Measurements from ENCODE around the gene GAB4.

DNA sequence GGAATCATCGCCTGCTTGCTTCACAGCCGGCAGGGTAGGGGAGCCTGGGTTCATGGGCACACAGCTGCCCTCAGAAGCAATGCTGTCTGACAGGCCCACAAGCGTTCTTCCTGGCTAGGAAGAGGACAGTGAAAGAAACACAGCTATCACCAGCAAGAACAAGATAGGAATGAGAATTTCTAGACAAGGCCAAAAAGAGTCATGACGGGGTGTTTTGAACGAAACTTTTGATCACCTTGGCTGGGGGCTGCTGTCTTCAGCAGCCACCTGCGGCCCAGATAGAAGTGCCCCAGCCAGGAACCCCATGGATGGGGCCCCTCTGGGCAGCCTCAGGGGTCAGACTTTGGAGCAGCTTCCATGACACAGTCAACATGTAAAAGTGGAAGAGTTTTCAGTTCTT lies 41.8 kb downstream of the GAB4 start:
- TF ChIP-seq PBX3 (CRISPR knock-in tag; IDR thresholded peaks at IDR 0.05; ENCODE audit: borderline replicate concordance): no peak
- TF ChIP-seq, protein P1, sequence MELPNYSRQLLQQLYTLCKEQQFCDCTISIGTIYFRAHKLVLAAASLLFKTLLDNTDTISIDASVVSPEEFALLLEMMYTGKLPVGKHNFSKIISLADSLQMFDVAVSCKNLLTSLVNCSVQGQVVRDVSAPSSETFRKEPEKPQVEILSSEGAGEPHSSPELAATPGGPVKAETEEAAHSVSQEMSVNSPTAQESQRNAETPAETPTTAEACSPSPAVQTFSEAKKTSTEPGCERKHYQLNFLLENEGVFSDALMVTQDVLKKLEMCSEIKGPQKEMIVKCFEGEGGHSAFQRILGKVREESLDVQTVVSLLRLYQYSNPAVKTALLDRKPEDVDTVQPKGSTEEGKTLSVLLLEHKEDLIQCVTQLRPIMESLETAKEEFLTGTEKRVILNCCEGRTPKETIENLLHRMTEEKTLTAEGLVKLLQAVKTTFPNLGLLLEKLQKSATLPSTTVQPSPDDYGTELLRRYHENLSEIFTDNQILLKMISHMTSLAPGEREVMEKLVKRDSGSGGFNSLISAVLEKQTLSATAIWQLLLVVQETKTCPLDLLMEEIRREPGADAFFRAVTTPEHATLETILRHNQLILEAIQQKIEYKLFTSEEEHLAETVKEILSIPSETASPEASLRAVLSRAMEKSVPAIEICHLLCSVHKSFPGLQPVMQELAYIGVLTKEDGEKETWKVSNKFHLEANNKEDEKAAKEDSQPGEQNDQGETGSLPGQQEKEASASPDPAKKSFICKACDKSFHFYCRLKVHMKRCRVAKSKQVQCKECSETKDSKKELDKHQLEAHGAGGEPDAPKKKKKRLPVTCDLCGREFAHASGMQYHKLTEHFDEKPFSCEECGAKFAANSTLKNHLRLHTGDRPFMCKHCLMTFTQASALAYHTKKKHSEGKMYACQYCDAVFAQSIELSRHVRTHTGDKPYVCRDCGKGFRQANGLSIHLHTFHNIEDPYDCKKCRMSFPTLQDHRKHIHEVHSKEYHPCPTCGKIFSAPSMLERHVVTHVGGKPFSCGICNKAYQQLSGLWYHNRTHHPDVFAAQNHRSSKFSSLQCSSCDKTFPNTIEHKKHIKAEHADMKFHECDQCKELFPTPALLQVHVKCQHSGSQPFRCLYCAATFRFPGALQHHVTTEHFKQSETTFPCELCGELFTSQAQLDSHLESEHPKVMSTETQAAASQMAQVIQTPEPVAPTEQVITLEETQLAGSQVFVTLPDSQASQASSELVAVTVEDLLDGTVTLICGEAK (IDR thresholded peaks at IDR 0.05): no peak
- TF ChIP-seq, protein P1 (CRISPR knock-in tag; IDR thresholded peaks at IDR 0.05): no peak
- no peak for TF ChIP-seq ZFP37 (CRISPR knock-in tag; IDR thresholded peaks at IDR 0.05; ENCODE audit: borderline replicate concordance)
- no peak for TF ChIP-seq ZBTB43 (CRISPR knock-in tag; conservative IDR thresholded peaks at IDR 0.05)
- no peak for TF ChIP-seq PREB (CRISPR knock-in tag; IDR thresholded peaks at IDR 0.05)
- TF ChIP-seq CTCF (CRISPR knock-in tag; IDR thresholded peaks at IDR 0.05): no peak
- TF ChIP-seq PTBP1 (IDR thresholded peaks at IDR 0.05; ENCODE audit: low read depth, low read length, poor library complexity, severe bottlenecking): no peak
- TF ChIP-seq MZF1 (CRISPR knock-in tag; IDR thresholded peaks at IDR 0.05; ENCODE audit: borderline replicate concordance): no peak
- TF ChIP-seq, protein P2, sequence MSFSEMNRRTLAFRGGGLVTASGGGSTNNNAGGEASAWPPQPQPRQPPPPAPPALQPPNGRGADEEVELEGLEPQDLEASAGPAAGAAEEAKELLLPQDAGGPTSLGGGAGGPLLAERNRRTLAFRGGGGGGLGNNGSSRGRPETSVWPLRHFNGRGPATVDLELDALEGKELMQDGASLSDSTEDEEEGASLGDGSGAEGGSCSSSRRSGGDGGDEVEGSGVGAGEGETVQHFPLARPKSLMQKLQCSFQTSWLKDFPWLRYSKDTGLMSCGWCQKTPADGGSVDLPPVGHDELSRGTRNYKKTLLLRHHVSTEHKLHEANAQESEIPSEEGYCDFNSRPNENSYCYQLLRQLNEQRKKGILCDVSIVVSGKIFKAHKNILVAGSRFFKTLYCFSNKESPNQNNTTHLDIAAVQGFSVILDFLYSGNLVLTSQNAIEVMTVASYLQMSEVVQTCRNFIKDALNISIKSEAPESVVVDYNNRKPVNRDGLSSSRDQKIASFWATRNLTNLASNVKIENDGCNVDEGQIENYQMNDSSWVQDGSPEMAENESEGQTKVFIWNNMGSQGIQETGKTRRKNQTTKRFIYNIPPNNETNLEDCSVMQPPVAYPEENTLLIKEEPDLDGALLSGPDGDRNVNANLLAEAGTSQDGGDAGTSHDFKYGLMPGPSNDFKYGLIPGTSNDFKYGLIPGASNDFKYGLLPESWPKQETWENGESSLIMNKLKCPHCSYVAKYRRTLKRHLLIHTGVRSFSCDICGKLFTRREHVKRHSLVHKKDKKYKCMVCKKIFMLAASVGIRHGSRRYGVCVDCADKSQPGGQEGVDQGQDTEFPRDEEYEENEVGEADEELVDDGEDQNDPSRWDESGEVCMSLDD (CRISPR knock-in tag; IDR thresholded peaks at IDR 0.05; ENCODE audit: borderline replicate concordance): no peak
- no peak for TF ChIP-seq DMAP1 (CRISPR knock-in tag; IDR thresholded peaks at IDR 0.05)
- TF ChIP-seq, protein P3, sequence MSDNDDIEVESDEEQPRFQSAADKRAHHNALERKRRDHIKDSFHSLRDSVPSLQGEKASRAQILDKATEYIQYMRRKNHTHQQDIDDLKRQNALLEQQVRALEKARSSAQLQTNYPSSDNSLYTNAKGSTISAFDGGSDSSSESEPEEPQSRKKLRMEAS (IDR thresholded peaks at IDR 0.05): no peak
- no peak for TF ChIP-seq ELF4 (CRISPR knock-in tag; IDR thresholded peaks at IDR 0.05; ENCODE audit: borderline replicate concordance)
- TF ChIP-seq JUN (CRISPR knock-in tag; IDR thresholded peaks at IDR 0.05): no peak

Data from HepG2 (cell line).